ENCODE results near the gene GLP1R. TPM values are rescaled to one million over a fixed set of nuclear protein-coding genes. Genes with fewer than 3 reads are reported as not detected.

The GLP1R gene
- total RNA-seq, 3 donors from 2014 or later (not counting 1 experiment from before 2014, with no cell fraction given): 2.2 to 6.5 (median 3.0) TPM

- peak overlapping the region in 1 of 2 donors; percentile 87 for H3K27ac Mint-ChIP-seq
- no peak overlapping the region for H3K4me3 ChIP-seq (ENCODE audit: low read length)
- TF ChIP-seq CTCF (IDR thresholded peaks at IDR 0.05): no peak
- DNase-seq (no peak), ATAC-seq (no peak)
- peaks cover 53% of the 10 kb centered on the region for H3K4me1 ChIP-seq (ENCODE audit: control insufficient read depth, insufficient read depth, low read length)
- peaks cover 0 to 5% of the 10 kb centered on the region in 2 donors for H3K27me3 Mint-ChIP-seq (ENCODE audit: low read depth in 2 of 2)
- intact Hi-C loops (cut with micrococcal nuclease): no loop called here
- no peaks in the 10 kb centered on the region for H3K9me3 Mint-ChIP-seq
- H3K36me3 Mint-ChIP-seq: no peaks in the 10 kb centered on the region
- WGBS (ENCODE audit: insufficient coverage): 86% methylated on average over 3 of the region's 4 CpGs
- no peaks in the 10 kb centered on the region for H3K9me3 ChIP-seq (ENCODE audit: control insufficient read depth, insufficient read depth, low read length)
- peak overlapping the region; percentile 50 for H3K4me3 Mint-ChIP-seq
- H3K27ac ChIP-seq (ENCODE audit: low read length): no peak overlapping the region
- H3K4me1 Mint-ChIP-seq: peaks cover 47 to 61% of the 10 kb centered on the region in 2 donors
- no peaks in the 10 kb centered on the region for H3K36me3 ChIP-seq (ENCODE audit: control insufficient read depth, insufficient read depth, low read length)
- peaks cover 5% of the 10 kb centered on the region for H3K27me3 ChIP-seq (ENCODE audit: control insufficient read depth, insufficient read depth, low read length)
These were observed 4.5 kb downstream of the GLP1R start for GRCh38 chr6:39053016-39053624.

DNA sequence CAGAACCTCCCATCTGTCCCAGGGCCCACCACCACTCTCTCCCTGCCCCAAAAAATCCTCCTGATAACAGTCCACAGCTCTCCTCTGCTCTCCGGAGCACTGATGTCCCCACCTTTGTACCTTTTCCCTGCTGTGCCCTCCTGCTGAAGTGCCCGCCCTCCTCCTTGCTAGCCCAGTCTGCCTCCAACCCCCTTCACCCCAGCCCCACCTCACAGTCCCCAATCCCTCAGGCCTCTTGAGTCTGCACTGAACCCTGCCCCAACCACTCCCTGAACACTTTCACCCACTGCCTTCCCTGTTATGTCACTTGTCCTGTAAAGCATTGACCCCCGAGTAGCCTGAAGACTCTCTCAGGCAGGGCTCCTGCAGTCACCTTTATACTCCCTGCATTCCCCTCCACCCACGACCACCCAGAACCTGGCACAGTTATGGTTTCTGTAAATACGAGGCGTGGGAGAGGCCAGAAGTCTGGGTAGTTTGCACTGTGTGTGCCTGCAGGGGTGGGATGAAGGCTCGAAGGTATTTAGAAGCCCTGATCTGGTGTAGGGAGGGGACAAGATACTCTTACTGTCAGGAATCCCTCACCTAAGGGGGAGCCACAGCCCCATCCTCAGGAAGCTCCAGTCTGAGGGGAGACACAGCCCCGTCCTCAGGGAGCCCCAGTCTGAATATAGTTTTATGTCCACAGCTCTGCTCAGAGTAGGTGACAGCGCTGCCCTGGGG lies 5.4 kb downstream of the GLP1R start:
- TF ChIP-seq CTCF (IDR thresholded peaks at IDR 0.05): no peak
- Histone ChIP-seq H3K27ac (ENCODE audit: low read length) (no peak overlapping the region), H3K27me3 (ENCODE audit: control insufficient read depth, insufficient read depth, low read length) (peaks cover 3% of the 10 kb centered on the region), H3K36me3 (ENCODE audit: control insufficient read depth, insufficient read depth, low read length) (no peaks in the 10 kb centered on the region), H3K9me3 (ENCODE audit: control insufficient read depth, insufficient read depth, low read length) (no peaks in the 10 kb centered on the region), H3K4me3 (ENCODE audit: low read length) (no peak overlapping the region), H3K4me1 (ENCODE audit: control insufficient read depth, insufficient read depth, low read length) (peaks cover 51% of the 10 kb centered on the region)
- 87% methylated on average over 9 of the region's 9 CpGs for WGBS (ENCODE audit: insufficient coverage)
- DNase-seq (no peak), ATAC-seq (no peak)
- H3K4me3 Mint-ChIP-seq: no peak overlapping the region
- peaks cover 47 to 62% of the 10 kb centered on the region in 2 donors for H3K4me1 Mint-ChIP-seq
- H3K27me3 Mint-ChIP-seq (ENCODE audit: low read depth in 2 of 2): peaks cover 0 to 5% of the 10 kb centered on the region in 2 donors
- no peaks in the 10 kb centered on the region for H3K9me3 Mint-ChIP-seq
- H3K36me3 Mint-ChIP-seq: no peaks in the 10 kb centered on the region
- intact Hi-C loops (cut with micrococcal nuclease): no loop called here
- H3K27ac Mint-ChIP-seq: peak overlapping the region in 1 of 2 donors; percentile 87

GRCh38 chr6:39054577-39055142 lies 6.1 kb downstream of the GLP1R start:
- 80% methylated on average over 9 of the region's 9 CpGs for WGBS (ENCODE audit: insufficient coverage)
- H3K27me3 Mint-ChIP-seq (ENCODE audit: low read depth in 2 of 2): no peaks in the 10 kb centered on the region

More at GRCh38 chr6:39054577-39055142, 6.1 kb downstream of the GLP1R start:
- Histone ChIP-seq H3K4me3 (ENCODE audit: low read length) (no peak overlapping the region), H3K27ac (ENCODE audit: low read length) (no peak overlapping the region), H3K27me3 (ENCODE audit: control insufficient read depth, insufficient read depth, low read length) (no peaks in the 10 kb centered on the region), H3K9me3 (ENCODE audit: control insufficient read depth, insufficient read depth, low read length) (no peaks in the 10 kb centered on the region), H3K36me3 (ENCODE audit: control insufficient read depth, insufficient read depth, low read length) (no peaks in the 10 kb centered on the region), H3K4me1 (ENCODE audit: control insufficient read depth, insufficient read depth, low read length) (peaks cover 45% of the 10 kb centered on the region)
- no peak overlapping the region for H3K4me3 Mint-ChIP-seq
- DNase-seq (no peak), ATAC-seq (no peak)
- no peaks in the 10 kb centered on the region for H3K9me3 Mint-ChIP-seq
- intact Hi-C loops (cut with micrococcal nuclease): no loop called here
- no peaks in the 10 kb centered on the region for H3K36me3 Mint-ChIP-seq
- peaks cover 40 to 56% of the 10 kb centered on the region in 2 donors for H3K4me1 Mint-ChIP-seq
- TF ChIP-seq CTCF (IDR thresholded peaks at IDR 0.05): no peak
- peak overlapping the region in 1 of 2 donors; percentile 87 for H3K27ac Mint-ChIP-seq
